Thymus (tissue), 11 donors: ENCODE measurements around the gene FKBP8. TPM values are rescaled to one million over a fixed set of nuclear protein-coding genes. Genes with fewer than 3 reads are reported as not detected.

Source experiments
- DNase-seq, 9 donors: peaks; one replicate each; pipeline ENCODE4 v3.0.0-alpha.2; 2013; ENCODE audit warnings: low spot score in 9 of 9, low read depth in 6 of 9, missing footprints in 1 of 9
- H3K27ac ChIP-seq, 2 donors: one replicate each; pipeline ENCODE4 v1.5.1; 2013; ENCODE audit warnings: control low read depth in 1 of 2, low read depth in 1 of 2, low read length in 1 of 2, mild to moderate bottlenecking in 1 of 2, moderate library complexity in 1 of 2
- H3K27me3 ChIP-seq, 2 donors: one replicate each; pipeline ENCODE4 v1.5.1; 2013; ENCODE audit warnings: low read length in 1 of 2; ENCODE audit not compliant: control insufficient read depth in 2 of 2, insufficient read depth in 1 of 2
- H3K36me3 ChIP-seq, 2 donors: one replicate each; pipeline ENCODE4 v1.5.1; 2013; ENCODE audit warnings: low read length in 1 of 2, mild to moderate bottlenecking in 1 of 2, moderate library complexity in 1 of 2; ENCODE audit not compliant: control insufficient read depth in 2 of 2, insufficient read depth in 2 of 2
- H3K4me1 ChIP-seq, 2 donors: one replicate each; pipeline ENCODE4 v1.5.1; 2013; ENCODE audit warnings: low read length in 2 of 2; ENCODE audit not compliant: control insufficient read depth in 2 of 2, insufficient read depth in 2 of 2
- H3K4me3 ChIP-seq, 2 donors: one replicate each; pipeline ENCODE4 v1.5.1; 2013; ENCODE audit warnings: low read length in 2 of 2, control low read depth in 1 of 2, mild to moderate bottlenecking in 1 of 2
- H3K9me3 ChIP-seq, 2 donors: one replicate each; pipeline ENCODE4 v1.5.1; 2013; ENCODE audit warnings: low read length in 1 of 2, mild to moderate bottlenecking in 1 of 2; ENCODE audit not compliant: control insufficient read depth in 2 of 2, insufficient read depth in 1 of 2
- WGBS: extraction: QIAGEN DNeasy Blood & Tissue Kit; methylation state at CpG from one replicate; pipeline ENCODE4 v1.1.7; 2013; 5-methylcytosine and 5-hydroxymethylcytosine counted together
- polyA plus RNA-seq: library from polyadenylated mRNA; stranded (reverse); fragments of 200-250 nt; gene quantifications from one replicate; pipeline ENCODE4 v1.2.3, GENCODE V29; 2013
- total RNA-seq: library from RNA; stranded (reverse); fragments of 120-200 nt; gene quantifications from one replicate; pipeline ENCODE4 v1.2.4, GENCODE V29; 2013
- donor health status: healthy.

FKBP8 gene
- total and polyA plus RNA-seq, 2 donors, result 153 to 232 TPM

GRCh38 chr19:18488838-18489626 lies 54.3 kb downstream of the FKBP8 start:
- no peaks in the 10 kb centered on the region for H3K9me3 ChIP-seq
- H3K4me3 ChIP-seq, result no peak overlapping the region
- DNase-seq, result no peak
- H3K27ac ChIP-seq, result peak overlapping the region in 1 of 2 donors; percentile 65
- WGBS, result 88% methylated on average over 22 of the region's 22 CpGs
- H3K27me3 ChIP-seq, result no peaks in the 10 kb centered on the region
- H3K36me3 ChIP-seq, result peaks cover 0 to 2% of the 10 kb centered on the region in 2 donors
- H3K4me1 ChIP-seq, result peaks cover 0 to 52% of the 10 kb centered on the region in 2 donors

GRCh38 chr19:18488403-18488723 lies 55.0 kb downstream of the FKBP8 start:
- H3K27ac ChIP-seq, result peak overlapping the region in 1 of 2 donors; percentile 65
- peaks cover 0 to 53% of the 10 kb centered on the region in 2 donors for H3K4me1 ChIP-seq
- no peak overlapping the region for H3K4me3 ChIP-seq
- no peak for DNase-seq
- no peaks in the 10 kb centered on the region for H3K27me3 ChIP-seq
- 93% methylated on average over 6 of the region's 6 CpGs for WGBS
- peaks cover 0 to 2% of the 10 kb centered on the region in 2 donors for H3K36me3 ChIP-seq
- no peaks in the 10 kb centered on the region for H3K9me3 ChIP-seq

GRCh38 chr19:18487576-18488402 lies 55.6 kb downstream of the FKBP8 start:
- H3K27ac ChIP-seq, result peak overlapping the region in 1 of 2 donors; percentile 65
- DNase-seq, result no peak
- no peaks in the 10 kb centered on the region for H3K27me3 ChIP-seq
- WGBS, result 93% methylated on average over 17 of the region's 17 CpGs
- peaks cover 0 to 55% of the 10 kb centered on the region in 2 donors for H3K4me1 ChIP-seq
- H3K9me3 ChIP-seq, result no peaks in the 10 kb centered on the region
- no peak overlapping the region for H3K4me3 ChIP-seq
- peaks cover 0 to 2% of the 10 kb centered on the region in 2 donors for H3K36me3 ChIP-seq

- DNase-seq, result no peak
- Histone ChIP-seq H3K4me3 (no peak overlapping the region), H3K36me3 (peaks cover 0 to under 1% of the 10 kb centered on the region in 2 donors), H3K27ac (peak overlapping the region in 1 of 2 donors; percentile 21), H3K4me1 (peaks cover 0 to 55% of the 10 kb centered on the region in 2 donors), H3K27me3 (no peaks in the 10 kb centered on the region), H3K9me3 (no peaks in the 10 kb centered on the region)
- WGBS, result 99% methylated on average over 8 of the region's 8 CpGs
Observed at GRCh38 chr19:18486746-18487145, 56.6 kb downstream of the FKBP8 start.

GRCh38 chr19:18484992-18485391 lies 58.4 kb downstream of the FKBP8 start:
- no peaks in the 10 kb centered on the region for H3K27me3 ChIP-seq
- 96% methylated on average over 5 of the region's 5 CpGs for WGBS
- no peaks in the 10 kb centered on the region for H3K9me3 ChIP-seq
- no peaks in the 10 kb centered on the region for H3K36me3 ChIP-seq
- no peak overlapping the region for H3K4me3 ChIP-seq
- peaks cover 0 to 56% of the 10 kb centered on the region in 2 donors for H3K4me1 ChIP-seq
- H3K27ac ChIP-seq, result no peak overlapping the region
- DNase-seq, result no peak

- H3K36me3 ChIP-seq, result no peaks in the 10 kb centered on the region
- no peaks in the 10 kb centered on the region for H3K9me3 ChIP-seq
- peak overlapping the region in 1 of 2 donors; percentile 18 for H3K27ac ChIP-seq
- no peak for DNase-seq
- no peak overlapping the region for H3K4me3 ChIP-seq
- peaks cover 9 to 56% of the 10 kb centered on the region in 2 donors for H3K4me1 ChIP-seq
- H3K27me3 ChIP-seq, result no peaks in the 10 kb centered on the region
- WGBS, result 91% methylated on average over 12 of the region's 12 CpGs
Observed at GRCh38 chr19:18483119-18483890, 60.1 kb downstream of the FKBP8 start.

Other genes with a start within 250 kb of the FKBP8 start
- gene LSM4, start 220.5 kb downstream of the FKBP8 start, total RNA-seq, result 190 TPM
- gene LSM4, start 220.5 kb downstream of the FKBP8 start, polyA plus RNA-seq, result 147 TPM
- 13.3 TPM for gene PGPEP1, start 203.0 kb downstream of the FKBP8 start, total RNA-seq
- gene PGPEP1, start 203.0 kb downstream of the FKBP8 start, polyA plus RNA-seq, result 14.8 TPM
- 0.42 TPM for gene GDF15, start 157.4 kb downstream of the FKBP8 start, total RNA-seq
- gene GDF15, start 157.4 kb downstream of the FKBP8 start, polyA plus RNA-seq, result 2.2 TPM
- gene LRRC25, start 146.0 kb downstream of the FKBP8 start, total RNA-seq, result 2.5 TPM
- 6.2 TPM for gene LRRC25, start 146.0 kb downstream of the FKBP8 start, polyA plus RNA-seq
- 47.3 TPM for gene SSBP4, start 124.2 kb downstream of the FKBP8 start, total RNA-seq
- gene SSBP4, start 124.2 kb downstream of the FKBP8 start, polyA plus RNA-seq, result 50.3 TPM
- 14.2 TPM for gene ISYNA1, start 105.4 kb downstream of the FKBP8 start, total RNA-seq
- gene ISYNA1, start 105.4 kb downstream of the FKBP8 start, polyA plus RNA-seq, result 66.1 TPM
- gene ELL, start 21.5 kb downstream of the FKBP8 start, total RNA-seq, result 6.8 TPM
- 14.3 TPM for gene ELL, start 21.5 kb downstream of the FKBP8 start, polyA plus RNA-seq
- gene KXD1, start 14.3 kb upstream of the FKBP8 start, total RNA-seq, result 42.6 TPM
- gene KXD1, start 14.3 kb upstream of the FKBP8 start, polyA plus RNA-seq, result 81.9 TPM
- gene UBA52, start 28.3 kb upstream of the FKBP8 start, total RNA-seq, result 1,679 TPM
- 1,270 TPM for gene UBA52, start 28.3 kb upstream of the FKBP8 start, polyA plus RNA-seq
- gene REX1BD, start 45.2 kb upstream of the FKBP8 start, total RNA-seq, result 72.2 TPM
- gene REX1BD, start 45.2 kb upstream of the FKBP8 start, polyA plus RNA-seq, result 104 TPM
- gene CRLF1, start 63.2 kb upstream of the FKBP8 start, total RNA-seq, result 0.33 TPM
- gene CRLF1, start 63.2 kb upstream of the FKBP8 start, polyA plus RNA-seq, result 17.9 TPM
- not detected for gene TMEM59L, start 69.3 kb upstream of the FKBP8 start, total RNA-seq
- 0.96 TPM for gene TMEM59L, start 69.3 kb upstream of the FKBP8 start, polyA plus RNA-seq
- 0.99 TPM for gene KLHL26, start 93.5 kb upstream of the FKBP8 start, total RNA-seq
- 4.0 TPM for gene KLHL26, start 93.5 kb upstream of the FKBP8 start, polyA plus RNA-seq
- gene CRTC1, start 140.1 kb upstream of the FKBP8 start, total RNA-seq, result 1.2 TPM
- 9.7 TPM for gene CRTC1, start 140.1 kb upstream of the FKBP8 start, polyA plus RNA-seq
- 0.09 TPM for gene COMP, start 247.7 kb upstream of the FKBP8 start, total RNA-seq
- 1.5 TPM for gene COMP, start 247.7 kb upstream of the FKBP8 start, polyA plus RNA-seq